Common myeloid progenitor, CD34-positive (primary cell): Measurements from ENCODE around the gene TNF.

Source experiments
- CTCF ChIA-PET: fragments of 350-600 bp; sonication (Branson Sonifier 250); formaldehyde crosslinking; loops from one replicate; lab custom pipeline; 2021; ENCODE audit warnings: antibody characterized with exemption; lab: Charles Lee
- POLR2A ChIA-PET: fragments of 350-600 bp; sonication (Branson Sonifier 250); formaldehyde crosslinking; loops from one replicate; lab custom pipeline; 2021; ENCODE audit warnings: antibody characterized with exemption; lab: Charles Lee
- DNase-seq, 3 donors: peaks; one replicate each; pipeline versions ENCODE4 v3.0.0 to v3.0.0-alpha.2; 2013
- H3K27ac ChIP-seq, 2 experiments: 1 replicate in 1 of 2; 2 replicates in 1 of 2; pipeline ENCODE4 v1.7.0; 2013; ENCODE audit warnings: inconsistent platforms in 2 of 2, low read length in 2 of 2, mild to moderate bottlenecking in 2 of 2, low read depth in 1 of 2, moderate library complexity in 1 of 2; ENCODE audit not compliant: severe bottlenecking in 2 of 2, insufficient read depth in 1 of 2, poor library complexity in 1 of 2
- H3K27me3 ChIP-seq, 5 experiments: replicated peaks in 2 of 5; 1 replicate in 3 of 5; 2 replicates in 2 of 5; pipeline versions ENCODE4 v1.6.1 to v1.7.0; 2013; ENCODE audit warnings: low read length in 4 of 5, mild to moderate bottlenecking in 2 of 5, moderate library complexity in 2 of 5, inconsistent platforms in 1 of 5; ENCODE audit not compliant: insufficient read depth in 5 of 5, control insufficient read depth in 4 of 5
- H3K36me3 ChIP-seq, 4 experiments: 1 replicate in 2 of 4; 2 replicates in 2 of 4; pipeline versions ENCODE4 v1.6.1 to v1.7.0; 2013; ENCODE audit warnings: low read length in 3 of 4, control low read depth in 1 of 4, mild to moderate bottlenecking in 1 of 4; ENCODE audit not compliant: control insufficient read depth in 4 of 4, insufficient read depth in 4 of 4
- H3K4me1 ChIP-seq, 4 experiments: 1 replicate in 3 of 4; 2 replicates in 1 of 4; pipeline versions ENCODE4 v1.6.1 to v1.7.1; 2013; ENCODE audit warnings: low read length in 3 of 4, mild to moderate bottlenecking in 3 of 4, control low read depth in 1 of 4, inconsistent platforms in 1 of 4, moderate library complexity in 1 of 4; ENCODE audit not compliant: control insufficient read depth in 4 of 4, insufficient read depth in 4 of 4; ENCODE audit errors: control extremely low read depth in 1 of 4
- H3K4me3 ChIP-seq, 7 experiments: 1 replicate in 4 of 7; 2 replicates in 3 of 7; pipeline versions ENCODE4 v1.5.1 to v1.7.0; 2013; ENCODE audit warnings: mild to moderate bottlenecking in 7 of 7, low read length in 6 of 7, moderate library complexity in 6 of 7, inconsistent platforms in 2 of 7, low read depth in 2 of 7, control low read depth in 1 of 7; ENCODE audit not compliant: insufficient read depth in 4 of 7, control insufficient read depth in 1 of 7; ENCODE audit errors: extremely low read depth in 1 of 7
- H3K9me3 ChIP-seq, 5 experiments: 1 replicate in 4 of 5; 2 replicates in 1 of 5; pipeline versions ENCODE4 v1.6.1 to v1.7.1; 2013; ENCODE audit warnings: low read length in 4 of 5, mild to moderate bottlenecking in 2 of 5, inconsistent platforms in 1 of 5, low read depth in 1 of 5, moderate library complexity in 1 of 5; ENCODE audit not compliant: control insufficient read depth in 4 of 5, insufficient read depth in 2 of 5; ENCODE audit errors: control extremely low read depth in 1 of 5
- WGBS: methylation state at CpG from one replicate; pipeline ENCODE4 v1.1.5; 2013; ENCODE audit not compliant: insufficient coverage; 5-methylcytosine and 5-hydroxymethylcytosine counted together

Gene TNF

DNA sequence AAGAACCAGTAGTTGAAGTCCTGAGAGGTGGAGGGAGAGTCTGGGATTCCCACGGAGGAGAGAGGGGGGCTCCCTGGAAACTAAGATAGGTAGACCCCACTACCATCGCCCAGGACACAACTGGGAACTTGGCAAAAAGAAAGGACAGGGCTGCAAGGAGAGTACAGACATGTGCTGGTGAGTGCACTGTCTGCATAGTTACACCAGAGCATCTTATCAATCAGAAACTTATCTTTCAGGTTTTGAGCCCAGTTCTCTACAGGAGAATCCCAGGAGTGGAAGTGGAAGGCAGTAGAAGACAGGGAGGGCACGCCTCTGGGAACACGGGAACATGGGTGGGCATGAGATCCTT is 15.8 kb upstream of the TNF start:
- H3K4me1 ChIP-seq, result peaks cover 30 to 83% (median 62%) of the 10 kb centered on the region in 4 experiments
- H3K27me3 ChIP-seq, result no peaks in the 10 kb centered on the region
- H3K27ac ChIP-seq, result peak overlapping the region in 1 of 2 experiments; percentile 69
- WGBS, result 15% methylated on average over 3 of the region's 4 CpGs
- peaks cover 0 to 4% (median 1%) of the 10 kb centered on the region in 4 experiments for H3K36me3 ChIP-seq
- peak overlapping the region in 6 of 7 experiments; percentile 27 to 64 (median 42) for H3K4me3 ChIP-seq
- POLR2A ChIA-PET, result interaction anchor here (1.4 to 2.7 kb wide), 4 partner anchors 16 to 178 kb away, joined by 5 to 13 read pairs (median 6); partner anchors contain the start of genes LST1, LTB and TNF
- no peaks in the 10 kb centered on the region for H3K9me3 ChIP-seq
- CTCF ChIA-PET, result interaction anchor here (1.0 to 24.7 kb wide), 8 partner anchors 10 to 258 kb away, joined by 3 to 557 read pairs (median 4); partner anchors contain the start of genes AIF1, ATP6V1G2, LST1 and LTB
- no peak for DNase-seq

DNA sequence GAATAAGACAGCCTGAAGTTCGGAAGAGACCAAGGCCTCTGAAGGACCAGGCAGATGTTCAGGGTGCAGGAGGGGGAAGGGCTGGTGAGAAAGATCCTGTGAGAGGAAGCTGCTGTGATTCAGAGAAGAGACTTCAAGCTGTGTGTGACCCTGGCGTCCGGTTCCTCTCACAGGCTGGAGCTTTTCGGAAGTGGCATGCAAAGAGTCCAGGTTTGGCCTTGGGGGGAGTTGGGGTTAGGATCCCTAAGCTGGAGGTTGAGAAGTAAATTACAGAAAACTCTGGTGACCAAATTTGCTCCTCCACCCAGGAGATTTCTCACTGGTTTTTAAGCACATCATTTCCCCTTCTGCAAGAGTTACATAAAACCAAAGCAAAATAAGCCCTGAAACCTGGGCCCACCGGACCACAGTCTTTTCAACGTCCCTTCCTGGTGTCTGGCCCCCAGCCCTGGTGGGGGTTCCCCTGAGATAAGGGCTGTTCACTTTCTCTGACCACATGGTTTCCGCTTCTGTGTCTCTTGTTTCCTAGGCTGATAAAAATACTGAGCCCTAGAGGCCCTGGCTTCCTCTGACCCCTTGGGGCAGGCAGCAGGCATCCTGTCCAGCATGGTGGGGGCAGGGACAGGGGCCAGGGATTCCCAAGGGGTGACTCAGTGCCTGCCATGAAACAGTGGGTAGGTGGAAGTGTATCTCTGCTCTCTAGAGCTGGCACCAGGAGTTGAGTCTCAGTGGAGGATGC is 15.2 kb upstream of the TNF start:
- ChIA-PET CTCF (interaction anchor here (1.1 to 24.7 kb wide), 6 partner anchors 11 to 258 kb away, joined by 3 to 557 read pairs (median 21); partner anchors contain the start of genes AIF1, LST1, LTB and NCR3), POLR2A (interaction anchor here (1.5 to 2.7 kb wide), 3 partner anchors 9 to 177 kb away, joined by 5 to 13 read pairs (median 7); partner anchors contain the start of gene LST1)
- H3K27ac ChIP-seq, result peak overlapping the region in 1 of 2 experiments; percentile 69
- H3K36me3 ChIP-seq, result peaks cover 0 to 4% (median 1%) of the 10 kb centered on the region in 4 experiments
- H3K4me1 ChIP-seq, result peaks cover 30 to 83% (median 62%) of the 10 kb centered on the region in 4 experiments
- peak; percentile 58 to 91 (median 87) for DNase-seq
- H3K4me3 ChIP-seq, result peak overlapping the region; percentile 16 to 64 (median 41)
- no peaks in the 10 kb centered on the region for H3K9me3 ChIP-seq
- H3K27me3 ChIP-seq, result no peaks in the 10 kb centered on the region
- 3% methylated on average over 7 of the region's 7 CpGs for WGBS

DNA sequence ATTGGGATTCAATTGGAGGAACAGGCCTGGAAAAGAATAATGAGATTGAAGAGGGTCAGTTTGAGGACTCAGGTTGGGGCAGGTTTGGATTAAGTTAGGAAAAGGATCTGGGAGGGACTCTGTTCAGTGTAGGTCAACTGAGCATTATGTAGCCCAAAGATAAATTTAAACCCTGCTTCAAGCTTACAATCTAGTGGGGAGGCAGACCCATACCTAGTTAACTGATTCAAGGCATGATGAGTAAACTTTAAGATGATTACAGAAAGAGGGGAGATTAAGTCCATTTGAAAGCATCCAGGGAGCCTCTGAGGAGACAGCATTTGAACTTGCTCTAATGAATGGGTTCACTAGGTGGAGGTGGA is 14.7 kb upstream of the TNF start:
- no peak for DNase-seq
- Histone ChIP-seq H3K36me3 (peaks cover 0 to 4% (median 1%) of the 10 kb centered on the region in 4 experiments), H3K4me1 (peaks cover 30 to 83% (median 61%) of the 10 kb centered on the region in 4 experiments), H3K9me3 (no peaks in the 10 kb centered on the region), H3K27me3 (no peaks in the 10 kb centered on the region), H3K4me3 (peak overlapping the region in 5 of 7 experiments; percentile 16 to 64 (median 33)), H3K27ac (peak overlapping the region in 1 of 2 experiments; percentile 69)
- POLR2A ChIA-PET, result interaction anchor here (1.5 to 2.7 kb wide), 3 partner anchors 9 to 177 kb away, joined by 5 to 13 read pairs (median 7); partner anchors contain the start of gene LST1
- CTCF ChIA-PET, result interaction anchor here (1.3 to 24.7 kb wide), 4 partner anchors 11 to 36 kb away, joined by 4 to 557 read pairs (median 82); partner anchors contain the start of genes LST1, LTB, NCR3 and NFKBIL1

DNA sequence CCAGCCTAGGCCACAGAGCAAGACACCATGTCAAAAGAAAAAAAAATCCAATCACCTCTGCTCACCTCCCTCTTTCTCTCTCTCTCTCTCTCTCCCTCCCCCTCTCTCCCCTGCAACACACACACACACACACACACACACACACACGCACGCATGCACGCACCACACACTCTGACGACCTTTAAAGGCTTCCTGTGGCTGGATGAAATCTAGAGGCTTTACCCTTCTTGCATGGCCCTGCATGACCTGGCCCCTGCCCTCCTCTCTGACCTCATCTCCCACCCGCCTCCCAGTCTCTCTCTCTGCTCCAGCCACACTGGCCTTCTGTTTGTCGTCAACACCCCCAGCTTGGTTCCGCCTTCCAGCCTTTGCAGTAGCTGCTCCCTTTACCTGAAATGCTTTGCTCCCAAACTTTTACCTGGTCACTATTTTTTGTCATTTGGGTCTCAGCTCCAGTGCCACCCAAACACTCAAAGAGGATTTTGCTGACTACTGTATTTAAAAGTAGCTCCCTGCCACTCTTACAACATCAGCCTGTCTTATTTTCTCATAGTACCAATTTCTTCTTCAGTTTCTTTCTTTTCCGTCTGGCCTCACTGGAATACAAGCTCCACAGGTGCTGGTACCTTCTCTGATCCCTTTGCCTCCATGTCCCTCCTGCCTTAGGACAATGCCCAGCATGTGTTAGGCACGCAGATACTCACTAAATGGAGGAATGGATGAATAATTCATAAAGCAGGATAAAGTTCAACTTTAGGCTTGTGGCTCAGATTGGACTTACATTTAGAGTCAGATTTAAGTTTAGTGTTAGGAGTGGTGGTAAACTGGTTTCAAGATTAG is 7.6 kb upstream of the TNF start:
- H3K9me3 ChIP-seq, result no peaks in the 10 kb centered on the region
- no peak for DNase-seq
- H3K4me3 ChIP-seq, result no peak overlapping the region
- H3K4me1 ChIP-seq, result peaks cover 2 to 43% (median 12%) of the 10 kb centered on the region in 4 experiments
- H3K36me3 ChIP-seq, result no peaks in the 10 kb centered on the region
- WGBS, result 75% methylated on average over 4 of the region's 9 CpGs
- no peak overlapping the region for H3K27ac ChIP-seq
- no peaks in the 10 kb centered on the region for H3K27me3 ChIP-seq
- ChIA-PET POLR2A (no interaction called here), CTCF (interaction anchor here (1.7 to 9.9 kb wide), 5 partner anchors 12 to 28 kb away, joined by 4 to 139 read pairs (median 23); partner anchors contain the start of genes LTB, NCR3, NFKBIL1 and TNF)

DNA sequence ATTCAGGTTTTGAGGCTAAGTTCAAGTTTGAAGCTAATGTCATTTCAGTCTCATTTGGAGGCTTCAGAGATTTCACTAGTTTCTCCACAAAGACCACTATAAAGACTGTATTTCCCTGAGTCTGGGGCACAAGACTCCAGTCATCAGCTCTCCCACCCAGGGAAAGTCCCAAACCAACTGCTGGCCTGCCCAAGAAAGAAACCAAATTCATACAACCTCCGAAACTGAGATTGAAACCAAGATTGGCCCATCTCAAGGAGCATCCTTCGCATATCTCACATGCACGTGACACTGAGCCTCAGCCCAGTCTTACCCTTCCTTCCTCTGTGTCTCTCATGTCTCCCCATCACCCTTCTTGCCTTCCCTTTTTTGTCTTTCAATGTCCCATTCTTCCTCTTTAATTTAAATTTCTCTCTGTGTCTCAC is 6.8 kb upstream of the TNF start:
- Histone ChIP-seq H3K36me3 (no peaks in the 10 kb centered on the region), H3K4me3 (no peak overlapping the region), H3K4me1 (peaks cover 2 to 35% (median 10%) of the 10 kb centered on the region in 4 experiments), H3K9me3 (no peaks in the 10 kb centered on the region), H3K27ac (no peak overlapping the region), H3K27me3 (no peaks in the 10 kb centered on the region)
- WGBS, result 58% methylated on average over 3 of the region's 3 CpGs
- ChIA-PET CTCF (interaction anchor here (1.7 to 9.9 kb wide), 5 partner anchors 11 to 27 kb away, joined by 4 to 139 read pairs (median 23); partner anchors contain the start of genes LTB, NCR3, NFKBIL1 and TNF), POLR2A (no interaction called here)
- peak in 2 of 3 donors; percentile 63 to 66 for DNase-seq

DNA sequence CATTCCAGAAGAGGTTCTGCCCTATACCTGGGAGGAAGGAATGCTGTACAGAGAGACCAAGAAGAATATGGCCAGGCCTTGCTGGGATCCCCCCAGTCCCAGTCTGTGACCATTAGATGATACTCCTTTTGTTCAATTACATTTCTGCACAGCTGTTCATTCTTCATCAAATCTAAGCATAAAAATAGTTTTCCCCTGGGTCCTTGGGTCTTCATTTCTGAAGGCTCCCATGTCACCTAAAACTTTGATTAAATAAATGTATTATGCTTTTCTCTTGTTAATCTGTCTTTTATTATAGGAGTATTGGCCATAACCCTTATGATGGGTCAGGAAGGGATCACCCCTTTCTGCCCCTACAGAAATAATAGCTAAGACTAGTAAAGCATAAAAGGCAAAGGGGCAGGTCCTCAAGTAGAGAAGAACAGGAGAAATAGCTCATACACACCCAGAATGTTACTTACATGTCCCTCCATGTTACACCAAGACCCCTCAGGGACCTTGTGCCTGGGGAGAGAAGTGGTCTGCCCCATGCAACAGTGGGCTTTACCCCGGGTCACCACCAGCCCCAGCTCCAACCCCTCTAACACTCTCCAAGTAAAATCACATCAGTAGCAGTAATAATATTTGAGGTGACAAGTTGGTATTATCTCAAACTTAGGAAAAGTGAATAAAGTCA is 5.4 kb upstream of the TNF start:
- ChIA-PET POLR2A (interaction anchor here (0.7 kb wide), 1 partner anchor 82 kb away, joined by 3 read pairs; no protein-coding TSS in a partner anchor), CTCF (interaction anchor here (0.6 to 9.9 kb wide), 6 partner anchors 7 to 26 kb away, joined by 3 to 139 read pairs (median 13); partner anchors contain the start of genes LTB, NCR3 and TNF)
- WGBS, result no CpG with 5 or more reads among the region's 1 CpG
- Histone ChIP-seq H3K36me3 (no peaks in the 10 kb centered on the region), H3K27me3 (no peaks in the 10 kb centered on the region), H3K27ac (no peak overlapping the region), H3K4me3 (no peak overlapping the region), H3K4me1 (peaks cover 0 to 32% (median 10%) of the 10 kb centered on the region in 4 experiments), H3K9me3 (no peaks in the 10 kb centered on the region)
- no peak for DNase-seq
